Esophagus squamous epithelium (tissue), 4 donors: ENCODE data around the gene UNKL.

Experiments
- CTCF ChIP-seq, 6 experiments: fragments of 450-650 bp in 4 of 6; fragments of 200-600 bp in 2 of 6; sonication (generic) in 2 of 6; IDR thresholded peaks; one replicate each; pipeline ENCODE4 v1.5.1; 2016 to 2019; ENCODE audit warnings: antibody characterized with exemption in 6 of 6, mild to moderate bottlenecking in 4 of 6, moderate library complexity in 4 of 6
- POLR2A ChIP-seq, 4 donors: fragments of 450-650 bp; IDR thresholded peaks; one replicate each; pipeline ENCODE4 v1.6.1; 2017; ENCODE audit warnings: antibody characterized with exemption in 4 of 4, mild to moderate bottlenecking in 4 of 4, moderate library complexity in 3 of 4

GRCh38 chr16:1438229-1439057, 23.9 kb upstream of the UNKL start:
- TF ChIP-seq POLR2A (IDR thresholded peaks at IDR 0.05) = no peak
- TF ChIP-seq CTCF (IDR thresholded peaks at IDR 0.05) = no peak
